ENCODE data around the gene KDM1B.

Gene KDM1B

GRCh38 chr6:18155150-18155863, at the start of gene KDM1B:
TSS of gene KDM1B (plus strand) at chr6:18155422. CDS start at chr6:18159896, 4,474 bp downstream.
- no peak for TF ChIP-seq CTCF (IDR thresholded peaks at IDR 0.05)

- TF ChIP-seq CTCF (IDR thresholded peaks at IDR 0.05), result no peak
These were observed 48.2 kb upstream of the KDM1B start for GRCh38 chr6:18107061-18107460.

GRCh38 chr6:18110162-18110561, 45.1 kb upstream of the KDM1B start:
- TF ChIP-seq CTCF (IDR thresholded peaks at IDR 0.05), result no peak

GRCh38 chr6:18115356-18115755, 39.9 kb upstream of the KDM1B start:
- TF ChIP-seq CTCF (IDR thresholded peaks at IDR 0.05), result no peak

GRCh38 chr6:18117136-18117535, 38.1 kb upstream of the KDM1B start:
- TF ChIP-seq CTCF (IDR thresholded peaks at IDR 0.05), result no peak

GRCh38 chr6:18118330-18118729, 36.9 kb upstream of the KDM1B start:
- TF ChIP-seq CTCF (IDR thresholded peaks at IDR 0.05), result no peak

GRCh38 chr6:18119236-18119635, 36.0 kb upstream of the KDM1B start:
- TF ChIP-seq CTCF (IDR thresholded peaks at IDR 0.05), result no peak
